GM23338 (cell line): ENCODE data around the gene PCP2. TPM values are rescaled to one million over a fixed set of nuclear protein-coding genes. Genes with fewer than 3 reads are reported as not detected.

ENCODE experiments used
- ATAC-seq: fragments of 200-7000 bp; cut with Tn5 transposase; 3 replicates; pipeline ENCODE4 v1.9.1; 2020
- DNase-seq: peaks from one replicate; pipeline ENCODE4 v3.0.0-alpha.2; 2015; ENCODE audit warnings: low spot score
- H2AFZ ChIP-seq: fragments of 200-600 bp; sonication (generic); 2 replicates; pipeline ENCODE4 v1.8.0; 2016; ENCODE audit warnings: antibody characterized with exemption, mild to moderate bottlenecking, moderate library complexity
- H3F3A ChIP-seq: fragments of 200-600 bp; sonication (generic); replicated peaks from 2 replicates; pipeline ENCODE4 v1.8.0; 2017; ENCODE audit warnings: antibody characterized with exemption, mixed run types, low read depth
- H3K27ac ChIP-seq: fragments of 200-600 bp; sonication (generic); 2 replicates; pipeline ENCODE4 v1.6.1; 2016; ENCODE audit warnings: low read depth
- H3K27me3 ChIP-seq: fragments of 200-600 bp; sonication (generic); 2 replicates; pipeline ENCODE4 v1.8.0; 2016; ENCODE audit warnings: mild to moderate bottlenecking, mixed run types, moderate library complexity; ENCODE audit not compliant: insufficient read depth
- H3K36me3 ChIP-seq: fragments of 200-600 bp; sonication (generic); 2 replicates; pipeline ENCODE4 v1.8.0; 2016; ENCODE audit warnings: mild to moderate bottlenecking; ENCODE audit not compliant: insufficient read depth
- H3K4me1 ChIP-seq: fragments of 200-600 bp; sonication (generic); 2 replicates; pipeline ENCODE4 v1.8.0; 2016; ENCODE audit warnings: mild to moderate bottlenecking, moderate library complexity; ENCODE audit not compliant: insufficient read depth
- H3K4me2 ChIP-seq: fragments of 200-600 bp; sonication (generic); 2 replicates; pipeline ENCODE4 v1.7.1; 2017; ENCODE audit warnings: mixed run types
- H3K4me3 ChIP-seq: fragments of 200-600 bp; sonication (generic); 2 replicates; pipeline ENCODE4 v1.6.1; 2016; ENCODE audit warnings: mixed run types
- H3K79me2 ChIP-seq: fragments of 200-600 bp; sonication (generic); replicated peaks from 2 replicates; pipeline ENCODE4 v1.8.0; 2017; ENCODE audit warnings: mild to moderate bottlenecking; ENCODE audit not compliant: insufficient read depth
- H3K9me2 ChIP-seq: fragments of 200-600 bp; sonication (generic); 2 replicates; pipeline ENCODE4 v1.8.0; 2017; ENCODE audit not compliant: insufficient read depth
- H4K20me1 ChIP-seq: fragments of 200-600 bp; sonication (generic); replicated peaks from 2 replicates; pipeline ENCODE4 v1.8.0; 2017; ENCODE audit warnings: mild to moderate bottlenecking; ENCODE audit not compliant: insufficient read depth
- H3K27ac Mint-ChIP-seq: 2 replicates; pipeline ENCODE4 v1.8.0; 2020; ENCODE audit warnings: inconsistent platforms, mild to moderate bottlenecking, moderate library complexity, mixed read lengths
- H3K27me3 Mint-ChIP-seq: 3 replicates; pipeline ENCODE4 v1.8.0; 2022; ENCODE audit warnings: low read depth, mild to moderate bottlenecking, moderate library complexity, mixed read lengths, inconsistent platforms; ENCODE audit not compliant: insufficient read depth, poor library complexity
- H3K36me3 Mint-ChIP-seq: 3 replicates; pipeline ENCODE4 v1.8.0; 2021; ENCODE audit warnings: low read depth, mild to moderate bottlenecking, inconsistent platforms, moderate library complexity, mixed read lengths
- H3K4me1 Mint-ChIP-seq: 3 replicates; pipeline ENCODE4 v1.8.0; 2020; ENCODE audit warnings: mild to moderate bottlenecking, inconsistent platforms, mixed read lengths
- H3K4me3 Mint-ChIP-seq: 3 replicates; pipeline ENCODE4 v1.8.0; 2021; ENCODE audit warnings: moderate library complexity, mild to moderate bottlenecking, inconsistent platforms, mixed read lengths
- H3K9me3 Mint-ChIP-seq: 3 replicates; pipeline ENCODE4 v1.8.0; 2020; ENCODE audit warnings: moderate library complexity, mild to moderate bottlenecking, inconsistent platforms, mixed read lengths
- CTCF ChIP-seq, 2 experiments: fragments of 200-600 bp in 1 of 2; sonication (generic) in 1 of 2; conservative IDR thresholded peaks; 2 replicates each; pipeline versions ENCODE4 v1.5.1 to v1.6.1; 2016 to 2017; ENCODE audit warnings: antibody characterized with exemption in 2 of 2, low read depth in 2 of 2, mild to moderate bottlenecking in 2 of 2, moderate library complexity in 1 of 2
- EZH2 ChIP-seq: fragments of 200-600 bp; sonication (generic); IDR thresholded peaks from one replicate; pipeline ENCODE4 v1.8.0; 2017; ENCODE audit warnings: antibody characterized with exemption, mild to moderate bottlenecking, low read depth; ENCODE audit not compliant: unreplicated experiment
- EZH2phosphoT487 ChIP-seq: fragments of 200-600 bp; sonication (generic); IDR thresholded peaks from one replicate; pipeline ENCODE4 v1.8.1; 2018; ENCODE audit warnings: antibody characterized with exemption; ENCODE audit not compliant: unreplicated experiment
- POLR2AphosphoS5 ChIP-seq: IDR thresholded peaks from 2 replicates; pipeline ENCODE4 v1.6.1; 2016; ENCODE audit warnings: antibody characterized with exemption, low read depth
- REST ChIP-seq: IDR thresholded peaks from one replicate; pipeline ENCODE4 v1.6.1; 2018; ENCODE audit warnings: antibody characterized with exemption; ENCODE audit not compliant: unreplicated experiment
- ZNF114 ChIP-seq: fragments of 250-450 bp; sonication (Bioruptor Pico); IDR thresholded peaks from 2 replicates; pipeline ENCODE4 v1.5.0; 2020; ENCODE audit warnings: mild to moderate bottlenecking, moderate library complexity
- ZNF331 ChIP-seq: fragments of 250-450 bp; sonication (Bioruptor Pico); IDR thresholded peaks from 2 replicates; pipeline ENCODE4 v1.5.0; 2020; ENCODE audit warnings: low read depth, mild to moderate bottlenecking, moderate library complexity
- ZNF462 ChIP-seq: fragments of 250-450 bp; sonication (Bioruptor Pico); IDR thresholded peaks from 2 replicates; pipeline ENCODE4 v1.5.0; 2020; ENCODE audit warnings: mild to moderate bottlenecking, moderate library complexity
- polyA plus RNA-seq: library from polyadenylated mRNA; unstranded; fragments of >200 nt; fragmentation: Nextera tagmentation; extraction: Ambion mirVana; gene quantifications from 2 replicates; pipeline ENCODE4 v1.2.1, GENCODE V29; 2016
- total RNA-seq: library from RNA; depleted of rRNA; stranded (reverse); fragments of >200 nt; shearing (Covaris generic); gene quantifications from 2 replicates; pipeline ENCODE4 v1.2.3, GENCODE V29; 2014

Gene PCP2
- total and polyA plus RNA-seq, 2 experiments from 2014 or later, result not detected

GRCh38 chr19:7669641-7670040 lies 36.1 kb upstream of the PCP2 start:
- Mint-ChIP-seq H3K4me1 (peaks cover 8% of the 10 kb centered on the region; the same call in 2 of the 3 replicates), H3K27ac (no peak overlapping the region), H3K36me3 (no peaks in the 10 kb centered on the region), H3K4me3 (peak overlapping the region; percentile 89), H3K9me3 (peaks cover 9% of the 10 kb centered on the region), H3K27me3 (peaks cover 37% of the 10 kb centered on the region)
- H3K4me3 ChIP-seq, result peak overlapping the region; percentile 79
- no peaks in the 10 kb centered on the region for H3K79me2 ChIP-seq
- no peak for TF ChIP-seq EZH2phosphoT487
- TF ChIP-seq ZNF462 (CRISPR knock-in tag), result no peak
- TF ChIP-seq CTCF (conservative IDR thresholded peaks at IDR 0.05; ENCODE audit: low read depth in 2 of 2), result peak in 1 of 2 experiments; percentile 6; a peak in 1 of 4 replicates
- TF ChIP-seq EZH2, result no peak
- no peak for TF ChIP-seq ZNF331
- no peak for TF ChIP-seq POLR2AphosphoS5
- TF ChIP-seq REST, result no peak
- no peak for TF ChIP-seq ZNF114 (CRISPR knock-in tag)
- peaks cover 46% of the 10 kb centered on the region for H3K27me3 ChIP-seq
- H3K9me2 ChIP-seq, result no peaks in the 10 kb centered on the region
- H4K20me1 ChIP-seq, result no peaks in the 10 kb centered on the region
- H3K4me1 ChIP-seq, result no peaks in the 10 kb centered on the region; the same call in 1 of the 2 replicates
- peak overlapping the region; percentile 66; the same call in 1 of the 2 replicates for H2AFZ ChIP-seq
- peak overlapping the region; percentile 92 for H3K4me2 ChIP-seq
- DNase-seq (no peak), ATAC-seq (no peak)
- H3K36me3 ChIP-seq, result no peaks in the 10 kb centered on the region
- H3K27ac ChIP-seq, result no peak overlapping the region
- no peaks in the 10 kb centered on the region for H3F3A ChIP-seq
